HepG2 (cell line): ENCODE measurements around the gene UPF3A.

ENCODE experiments used
- CREB1 ChIP-seq, 2 experiments: fragments of 450-650 bp in 1 of 2; IDR thresholded peaks; 2 replicates each; pipeline ENCODE4 v1.6.1; 2016 to 2017; ENCODE audit warnings: control low read depth in 1 of 2, mild to moderate bottlenecking in 1 of 2, missing compliant biosample characterization in 1 of 2, missing genetic modification characterization in 1 of 2
- CTCF ChIP-seq: sonication (generic); formaldehyde crosslinking; IDR thresholded peaks from 2 replicates; pipeline ENCODE4 v1.5.0; 2020; ENCODE audit warnings: mild to moderate bottlenecking, missing genetic modification reagents, moderate library complexity
- ELK4 ChIP-seq: sonication (generic); formaldehyde crosslinking; IDR thresholded peaks from 2 replicates; pipeline ENCODE4 v1.9.0; 2021; ENCODE audit warnings: missing genetic modification reagents, borderline replicate concordance
- ETV6 ChIP-seq: sonication (generic); formaldehyde crosslinking; conservative IDR thresholded peaks from 2 replicates; pipeline ENCODE4 v1.4.0; 2020; ENCODE audit warnings: missing genetic modification reagents
- JUN ChIP-seq: sonication (generic); formaldehyde crosslinking; IDR thresholded peaks from 2 replicates; pipeline ENCODE4 v1.4.0; 2020; ENCODE audit warnings: mild to moderate bottlenecking, missing genetic modification reagents
- NCOA2 ChIP-seq: sonication (generic); formaldehyde crosslinking; IDR thresholded peaks from 2 replicates; pipeline ENCODE4 v1.8.0; 2022; ENCODE audit warnings: inconsistent platforms
- NR3C1 ChIP-seq: sonication (generic); formaldehyde crosslinking; IDR thresholded peaks from 2 replicates; pipeline ENCODE4 v1.4.0; 2020; ENCODE audit warnings: missing genetic modification reagents
- PCBP2 ChIP-seq: fragments of 200-400 bp; formaldehyde crosslinking; optimal IDR thresholded peaks from 2 replicates; pipeline ENCODE3; 2018; ENCODE audit warnings: low read length, low read depth; ENCODE audit not compliant: poor library complexity, severe bottlenecking
- REXO4 ChIP-seq: sonication (generic); formaldehyde crosslinking; IDR thresholded peaks from 2 replicates; pipeline ENCODE4 v1.8.0; 2022; ENCODE audit warnings: missing genetic modification reagents, mild to moderate bottlenecking, borderline replicate concordance
- RFX1 ChIP-seq: fragments of 450-650 bp; IDR thresholded peaks from 2 replicates; pipeline ENCODE4 v1.6.1; 2017
- TBP ChIP-seq: sonication (generic); formaldehyde crosslinking; IDR thresholded peaks from 2 replicates; pipeline ENCODE4 v1.5.0; 2020; ENCODE audit warnings: missing genetic modification reagents
- YY1 ChIP-seq: IDR thresholded peaks from 2 replicates; pipeline ENCODE4 v1.6.1; 2011; ENCODE audit warnings: low read length, low read depth, moderate library complexity, mild to moderate bottlenecking; ENCODE audit not compliant: insufficient read depth, insufficient replicate concordance

- TF ChIP-seq CTCF (no peak), PCBP2 (no peak), CREB1 (IDR thresholded peaks at IDR 0.05) (no peak), CREB1 (CRISPR knock-in tag; IDR thresholded peaks at IDR 0.05) (no peak), ETV6 (CRISPR knock-in tag) (no peak), NCOA2 (CRISPR knock-in tag) (no peak), TBP (CRISPR knock-in tag) (no peak), RFX1 (no peak), ELK4 (CRISPR knock-in tag) (no peak), REXO4 (CRISPR knock-in tag) (no peak), NR3C1 (CRISPR knock-in tag) (no peak), JUN (no peak), YY1 (no peak)
Measured at GRCh38 chr13:114311908-114312307, 30.5 kb downstream of the UPF3A start.
